IMR-90 (cell line): ENCODE results near the gene C1orf105.

Source experiments
- CEBPB ChIP-seq: IDR thresholded peaks from 2 replicates; pipeline ENCODE4 v1.6.1; 2012; ENCODE audit warnings: low read depth, low read length, improper control_type of control experiment
- MAFK ChIP-seq: IDR thresholded peaks from 2 replicates; pipeline ENCODE4 v1.6.1; 2012; ENCODE audit warnings: low read depth, low read length, improper control_type of control experiment
- POLR2A ChIP-seq: IDR thresholded peaks from 2 replicates; pipeline ENCODE4 v1.6.1; 2012; ENCODE audit warnings: mild to moderate bottlenecking, low read depth, low read length

GRCh38 chr1:172425339-172425738 is 4.9 kb downstream of the C1orf105 start:
- TF ChIP-seq POLR2A (no peak), MAFK (no peak), CEBPB (no peak)
